HTR-8/SVneo (cell line): ENCODE results near the gene MSI2.
"Not testable (repeated sequence)": the region's sequence is repeated elsewhere in the genome, so short reads cannot be mapped to it uniquely, and the experiment has no call there.

Source experiments
- DNase-seq: peaks from one replicate; pipeline ENCODE4 v3.0.0; 2011; ENCODE audit warnings: low spot score, mixed read lengths; ENCODE audit not compliant: insufficient read length
- FAIRE-seq: peaks from 2 replicates; lab custom pipeline; 2011; peaks lifted over from hg19 to GRCh38; lab: Jason Lieb, UNC

The MSI2 gene

DNA sequence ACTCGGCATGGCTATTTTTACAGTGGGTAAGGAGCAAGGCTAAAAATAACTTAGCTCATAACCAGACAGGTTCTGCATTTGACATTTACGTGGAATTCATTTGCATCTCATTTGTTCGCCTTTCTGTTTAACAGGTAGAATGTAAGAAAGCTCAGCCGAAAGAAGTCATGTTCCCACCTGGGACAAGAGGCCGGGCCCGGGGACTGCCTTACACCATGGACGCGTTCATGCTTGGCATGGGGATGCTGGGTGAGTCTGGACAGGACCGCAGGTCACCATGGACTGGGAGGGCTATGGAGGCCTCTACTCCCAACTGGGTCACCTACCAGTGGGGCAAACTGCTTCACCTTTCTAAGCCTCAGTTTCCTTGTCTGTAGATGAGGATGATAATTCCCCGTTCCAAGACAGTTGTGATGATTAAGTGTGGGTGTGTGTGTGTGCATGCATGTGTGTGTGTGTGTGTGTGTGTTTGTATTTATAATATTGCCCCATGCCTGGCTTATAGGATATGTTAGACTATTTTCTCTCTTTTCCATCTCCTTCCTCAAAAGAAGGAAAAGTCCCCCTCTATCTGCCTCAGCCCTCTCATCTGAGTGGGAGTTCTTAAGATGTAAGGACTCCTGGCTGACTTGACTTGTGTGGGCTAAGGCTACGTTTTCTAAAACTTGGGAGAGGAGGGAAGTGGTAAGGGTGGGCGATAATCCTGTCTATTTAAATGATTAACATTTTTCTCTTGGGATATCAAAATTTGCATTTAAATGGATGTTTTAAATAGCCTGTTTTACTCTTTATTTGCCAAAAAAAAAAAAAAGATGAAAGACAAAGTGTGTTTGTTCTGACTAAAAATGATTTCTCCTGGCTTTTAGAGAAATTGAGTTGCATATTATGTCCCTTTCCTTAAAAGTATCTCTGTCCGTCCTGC lies 359.8 kb downstream of the MSI2 start:
- DNase-seq (no peak), FAIRE-seq (peak; percentile 68)

DNA sequence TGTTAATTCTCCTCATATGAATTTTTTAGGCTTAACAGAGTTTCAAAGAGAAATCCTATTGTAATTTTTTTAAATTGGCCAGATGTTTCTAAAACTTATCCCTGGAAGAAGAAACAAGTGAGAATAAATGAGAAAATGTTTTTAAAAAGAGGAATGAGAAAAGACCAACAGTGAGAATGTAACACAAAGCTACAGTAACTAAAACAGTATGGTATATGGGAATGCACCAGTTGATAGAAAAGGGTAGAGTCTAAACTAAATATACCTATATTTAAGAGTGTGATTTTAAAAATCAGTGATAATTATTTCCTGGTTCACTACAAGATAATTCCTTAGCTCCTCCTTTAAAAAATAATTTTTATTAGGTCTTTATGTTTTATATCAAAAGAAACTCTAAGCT lies 360.9 kb downstream of the MSI2 start:
- DNase-seq (no peak), FAIRE-seq (no peak)

DNA sequence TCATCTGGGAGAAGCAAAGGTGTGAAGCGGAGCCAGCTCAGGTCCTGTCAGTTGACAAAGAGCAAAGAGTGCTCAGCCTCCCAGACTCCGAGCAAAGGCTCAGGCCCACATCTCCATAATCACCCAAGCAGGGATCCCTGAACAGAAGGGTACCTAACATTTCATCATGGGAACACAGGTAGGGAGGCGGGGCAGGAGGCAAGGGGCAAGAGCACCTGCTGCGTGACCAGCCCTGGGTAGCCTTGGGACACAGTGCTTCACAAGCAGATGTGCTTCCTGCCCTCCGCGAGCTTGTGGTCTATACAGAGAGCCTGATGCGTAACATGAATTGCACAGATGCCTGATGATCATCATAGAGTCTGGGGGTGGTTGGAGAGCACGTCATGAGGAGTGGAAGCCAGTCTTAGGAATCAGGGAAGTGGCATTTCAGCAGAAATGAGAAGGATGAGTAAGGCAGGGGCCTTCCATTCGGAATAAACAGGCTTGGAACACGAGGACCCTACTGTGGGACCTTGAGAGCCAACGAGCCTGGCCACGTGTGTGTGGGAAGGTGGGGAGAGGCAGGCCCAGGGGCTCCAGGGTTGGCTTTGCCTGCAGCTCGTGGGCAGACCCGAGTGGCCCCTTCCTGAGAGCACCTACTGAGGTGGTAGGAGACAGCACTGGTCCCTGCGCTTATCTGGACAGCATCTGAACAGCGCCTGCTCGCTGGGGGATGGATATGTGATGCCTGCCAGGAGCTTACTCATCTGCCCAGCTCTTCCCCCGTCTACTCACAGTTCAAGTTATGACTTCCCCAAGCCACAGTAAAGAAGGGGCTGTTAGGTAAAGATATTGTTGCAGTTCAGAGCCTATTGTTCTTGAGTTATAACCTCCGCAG lies 363.0 kb downstream of the MSI2 start:
- peak; percentile 60 for DNase-seq
- peak; percentile 87 for FAIRE-seq

DNA sequence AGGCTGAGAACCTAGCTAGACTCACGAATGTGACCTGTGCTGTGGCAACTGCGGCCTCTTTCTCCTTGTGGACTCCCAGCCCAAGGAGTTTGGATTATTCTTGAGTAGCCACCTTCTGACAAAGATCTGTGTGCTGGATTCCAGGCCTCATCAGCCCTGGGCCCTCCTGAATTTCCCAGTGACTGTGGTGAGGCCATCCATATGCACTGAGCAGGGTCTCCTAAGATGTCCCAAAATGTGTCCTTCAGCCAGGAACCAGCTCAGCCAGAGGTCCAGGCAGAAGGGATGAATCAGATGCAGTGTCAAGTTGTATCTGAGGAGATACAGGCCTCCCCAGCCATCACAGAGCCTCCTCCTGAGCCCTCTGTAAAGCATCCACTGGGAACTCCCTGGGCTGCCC lies 364.3 kb downstream of the MSI2 start:
- DNase-seq (no peak), FAIRE-seq (no peak)

DNA sequence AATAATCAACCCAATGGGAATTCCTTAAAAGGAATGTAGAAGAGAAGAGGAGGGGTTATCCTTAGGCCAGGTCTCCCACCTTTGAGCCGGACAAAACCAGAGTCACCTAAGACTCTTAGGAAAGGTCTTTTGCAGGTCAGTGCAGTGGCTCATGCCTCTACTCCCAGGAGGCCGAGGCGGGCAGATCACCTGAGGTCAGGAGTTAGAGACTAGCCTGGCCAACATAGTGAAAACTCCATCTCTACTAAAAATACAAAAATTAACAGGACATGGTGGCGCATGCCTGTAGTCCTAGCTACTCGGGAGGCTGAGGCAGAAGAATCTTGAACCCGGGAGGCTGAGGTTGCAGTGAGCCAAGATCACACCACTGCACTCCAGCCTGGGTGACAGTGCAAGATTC lies 365.5 kb downstream of the MSI2 start:
- DNase-seq, FAIRE-seq: not testable (repeated sequence)

DNA sequence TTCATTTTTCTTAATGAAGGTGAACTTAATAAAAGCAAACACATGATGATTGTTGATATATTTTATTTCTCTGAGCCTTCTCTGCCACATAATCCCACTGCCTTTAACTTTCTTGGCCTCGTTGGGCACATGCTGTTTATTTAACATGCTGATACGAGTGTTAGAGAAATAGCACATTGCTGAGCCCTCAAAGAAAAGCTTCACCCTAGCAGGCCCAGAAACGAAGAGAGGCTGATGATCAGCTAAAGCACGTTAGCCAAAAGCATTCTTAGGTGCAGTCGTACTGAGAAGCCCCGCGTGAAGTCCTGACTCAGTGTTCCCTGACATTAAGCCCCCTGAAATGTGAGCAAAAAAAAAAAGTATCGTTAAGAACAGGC lies 366.0 kb downstream of the MSI2 start:
- FAIRE-seq: no peak
- DNase-seq: no peak

DNA sequence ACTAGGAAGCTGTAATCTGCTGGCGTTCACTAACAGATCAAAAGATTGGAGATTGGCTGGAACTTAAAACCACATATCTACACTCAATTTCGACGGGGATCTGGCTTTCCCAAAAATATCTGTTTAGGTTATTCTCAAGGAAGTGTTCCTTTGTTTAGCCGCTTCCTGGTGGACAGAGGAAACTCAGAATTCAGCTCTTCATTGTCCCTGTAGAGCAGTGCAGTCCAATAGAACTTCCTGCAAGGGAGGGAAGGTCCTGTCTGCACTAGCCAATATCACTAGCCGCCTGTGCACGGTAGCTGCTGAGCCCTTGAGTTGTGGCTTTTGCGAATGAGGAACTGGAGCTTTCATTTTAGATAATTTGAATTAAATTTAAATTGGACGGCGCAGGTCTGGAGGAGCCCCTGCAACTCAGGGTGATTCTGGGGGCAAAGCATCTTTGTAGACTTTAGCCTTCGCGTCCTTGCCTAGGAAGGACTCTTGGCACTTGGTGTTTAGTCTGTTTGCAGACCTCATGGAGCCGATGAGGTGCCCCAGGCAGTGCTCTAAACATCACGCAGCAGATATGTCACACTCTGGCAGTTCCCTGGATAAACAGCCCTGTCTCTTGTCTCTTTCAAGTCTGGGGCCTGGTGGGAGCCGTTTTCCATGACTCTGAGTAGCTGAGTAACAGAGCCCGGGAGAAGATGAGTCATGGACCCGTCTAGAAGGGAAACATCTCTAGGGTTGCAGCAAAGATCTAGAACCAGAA lies 366.5 kb downstream of the MSI2 start:
- DNase-seq (peak; percentile 75), FAIRE-seq (peak; percentile 59)

DNA sequence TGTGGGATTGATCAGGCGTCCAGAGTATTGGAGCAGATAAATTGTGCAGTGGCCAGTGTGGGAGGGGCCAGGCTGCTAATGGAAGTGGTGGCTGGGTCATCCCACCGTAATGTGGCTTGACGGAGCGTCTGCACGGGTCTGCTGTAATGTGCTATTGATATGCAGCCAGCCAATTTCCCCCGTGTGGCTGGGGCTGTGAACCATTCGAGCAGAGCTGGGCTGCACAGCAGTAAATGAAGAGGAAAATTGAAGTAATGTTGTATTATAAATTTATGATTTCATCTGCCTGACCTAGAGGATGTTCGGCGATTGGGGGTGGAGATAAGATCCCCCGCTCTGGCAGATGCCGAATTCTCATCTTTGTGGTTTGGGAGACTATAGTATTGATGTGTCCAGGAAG lies 367.3 kb downstream of the MSI2 start:
- FAIRE-seq: peak; percentile 20
- no peak for DNase-seq

DNA sequence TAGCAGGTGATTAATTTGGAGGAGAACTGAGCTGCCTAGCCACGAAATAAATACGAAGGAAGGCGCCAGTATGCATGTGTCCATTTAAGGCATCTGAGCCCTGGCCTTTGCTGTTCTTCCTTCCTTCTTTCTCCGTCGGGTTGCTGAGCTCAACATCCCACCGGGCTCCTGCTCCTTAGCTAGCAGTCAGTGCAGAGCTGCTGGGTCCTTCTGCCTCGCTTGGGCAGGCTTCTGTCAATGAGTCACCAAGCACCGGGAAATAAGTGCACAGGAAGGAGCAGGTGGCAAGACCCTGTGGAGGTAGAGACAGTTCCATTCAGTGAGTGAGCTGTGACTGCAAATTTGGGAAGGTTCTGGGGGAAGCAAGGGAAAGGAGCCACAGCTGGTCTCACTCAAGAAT lies 368.1 kb downstream of the MSI2 start:
- DNase-seq: no peak
- no peak for FAIRE-seq

DNA sequence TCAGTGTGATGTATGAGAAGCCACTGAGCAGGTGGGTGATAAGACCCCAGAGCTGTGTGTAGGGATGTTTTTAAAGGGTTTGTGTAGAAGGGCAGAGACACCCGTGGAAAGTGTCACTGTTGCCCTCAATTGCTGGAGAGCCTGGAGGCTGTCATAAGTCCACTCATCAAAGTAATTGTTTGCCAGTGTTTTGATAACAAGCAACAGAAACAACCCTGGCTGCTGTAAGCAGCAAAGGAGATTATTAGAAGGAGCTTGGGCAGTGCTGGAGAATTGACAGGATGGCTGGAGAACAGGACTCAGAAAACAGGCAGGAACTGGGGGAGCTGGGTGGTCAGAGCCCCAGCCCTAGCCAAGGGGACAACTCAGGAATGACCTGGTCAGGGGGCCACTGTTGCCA lies 369.2 kb downstream of the MSI2 start:
- FAIRE-seq (no peak), DNase-seq (no peak)

DNA sequence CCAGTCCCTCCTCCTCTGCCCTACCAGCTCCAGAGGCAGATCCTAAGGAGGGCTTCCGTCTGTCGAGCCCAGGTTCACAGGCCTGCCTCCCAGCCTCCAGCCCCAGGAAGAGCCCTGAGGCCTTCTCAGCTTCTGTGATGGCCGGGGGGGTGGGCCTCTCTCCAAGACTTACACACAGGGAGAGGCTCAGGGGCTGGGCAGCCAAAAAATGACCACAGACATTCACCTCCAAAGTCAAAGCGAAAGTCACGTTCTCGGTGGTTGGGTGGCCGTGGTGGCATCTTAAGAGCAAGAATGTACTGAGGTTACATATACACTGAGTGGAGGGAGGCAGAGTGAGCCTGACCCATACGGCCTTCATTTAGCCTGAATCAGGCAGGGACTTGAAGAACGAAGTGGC lies 369.6 kb downstream of the MSI2 start:
- FAIRE-seq (no peak), DNase-seq (no peak)

DNA sequence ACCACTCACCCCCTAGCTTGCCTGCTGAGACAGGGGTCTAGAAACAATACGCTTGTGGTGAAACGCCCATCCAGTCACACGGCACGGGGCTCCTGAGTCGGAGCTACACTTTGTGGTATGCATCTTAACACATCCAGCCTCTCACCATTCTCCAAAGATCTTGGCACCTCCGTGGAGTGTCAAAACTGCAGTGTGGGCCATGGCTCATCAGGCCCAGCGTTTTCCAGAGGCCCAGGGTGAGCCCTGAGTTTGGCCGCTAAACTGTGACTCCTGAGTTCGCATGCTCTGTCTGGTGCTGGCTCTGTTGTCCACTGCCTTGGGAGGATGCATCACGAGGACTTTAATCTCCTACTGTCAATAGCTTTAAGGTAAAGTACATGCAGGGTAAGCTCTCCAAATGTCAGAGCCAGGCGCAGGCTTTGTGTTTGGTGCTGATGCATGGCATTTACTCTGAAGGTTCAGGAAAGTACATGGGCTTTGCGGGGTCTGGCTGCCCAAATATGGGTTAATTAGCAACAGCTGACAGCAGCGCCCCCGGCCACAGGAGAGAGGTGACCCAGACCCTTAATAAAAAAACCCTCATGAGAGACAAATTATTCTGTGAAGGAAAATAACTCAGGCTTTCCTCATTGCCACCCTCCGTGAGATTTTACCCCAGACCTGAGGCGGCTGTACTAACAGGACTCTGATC lies 370.3 kb downstream of the MSI2 start:
- FAIRE-seq: no peak

DNA sequence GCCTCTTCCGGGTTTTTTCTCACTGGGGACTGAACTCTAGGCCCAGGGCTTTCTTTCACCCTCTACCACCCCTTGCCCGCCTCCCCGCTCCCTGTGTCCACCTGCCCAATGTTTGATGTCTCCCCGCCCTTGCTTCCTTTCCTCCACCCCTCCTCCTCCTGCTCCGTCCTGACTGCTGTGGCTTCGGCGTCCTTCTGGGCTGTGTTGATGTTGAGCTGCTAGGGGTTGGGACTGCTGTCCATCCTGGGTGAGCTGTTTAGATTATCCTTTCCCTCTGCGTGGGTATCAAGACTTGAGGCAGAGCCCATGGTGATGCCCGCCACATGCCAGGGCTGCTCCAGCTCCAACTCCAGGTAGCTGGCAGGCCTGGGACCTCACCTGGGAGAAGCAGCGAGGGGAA lies 371.3 kb downstream of the MSI2 start:
- DNase-seq (no peak), FAIRE-seq (no peak)

More for the DNA sequence above, 370.3 kb downstream of the MSI2 start:
- DNase-seq: no peak

DNA sequence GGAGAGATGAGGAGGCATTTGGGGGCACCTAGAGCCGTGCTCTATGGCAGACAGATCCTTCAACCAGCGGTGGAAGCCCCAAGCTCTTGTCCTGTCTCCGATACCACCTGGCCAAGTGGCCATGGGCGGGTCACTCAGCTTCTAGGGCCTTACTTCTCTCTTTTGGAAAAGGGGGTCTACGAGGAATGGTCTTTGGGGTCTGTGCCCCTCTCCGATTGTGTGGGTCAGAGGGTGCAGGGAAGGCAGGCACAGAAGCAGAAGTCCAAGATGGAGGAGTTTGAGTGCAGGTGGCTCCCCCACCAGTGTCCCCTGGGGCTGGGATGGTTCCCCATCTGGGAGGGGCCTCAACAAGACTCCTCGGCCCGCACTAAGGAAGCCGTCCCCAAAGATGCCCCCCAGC lies 372.1 kb downstream of the MSI2 start:
- DNase-seq (no peak), FAIRE-seq (peak; percentile 4)

DNA sequence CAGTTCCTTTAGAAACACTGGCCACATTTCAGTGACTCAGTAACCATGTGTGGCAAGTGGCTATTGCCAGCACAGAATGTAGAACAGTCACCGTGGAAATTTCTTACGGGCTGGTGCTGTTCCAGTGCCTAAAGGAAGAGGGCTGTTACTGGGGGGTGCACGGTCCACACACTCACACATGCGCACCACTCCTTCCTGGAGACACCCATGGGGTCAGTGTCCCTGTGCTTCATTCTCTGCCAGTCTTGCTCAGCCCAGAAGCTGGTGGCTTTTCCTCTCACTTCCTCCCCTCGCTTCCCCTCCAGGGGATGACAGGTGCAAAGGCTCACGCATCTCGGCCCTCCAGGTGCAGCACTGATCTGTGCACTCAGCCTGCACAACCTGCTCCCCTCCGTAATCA lies 373.1 kb downstream of the MSI2 start:
- peak; percentile 49 for FAIRE-seq

DNA sequence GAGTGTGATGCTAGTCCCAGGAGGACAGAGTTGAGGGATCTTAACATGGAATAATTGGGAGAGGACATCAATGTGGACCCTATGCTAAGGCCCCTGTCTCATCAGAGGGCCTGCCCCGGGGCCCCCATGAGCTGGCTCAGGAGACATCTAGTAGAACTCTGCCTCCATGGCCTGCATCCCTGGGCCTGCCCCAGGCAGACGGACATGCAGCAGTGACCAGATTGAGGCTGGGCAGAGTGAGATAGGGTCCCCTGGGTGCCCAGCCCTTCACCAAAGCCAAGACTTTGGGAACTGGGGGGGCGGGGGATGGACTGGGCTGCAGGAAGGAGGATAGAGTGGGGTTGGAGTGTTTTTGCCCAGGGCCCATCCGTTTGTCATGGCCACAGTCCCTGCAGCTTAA lies 373.6 kb downstream of the MSI2 start:
- no peak for DNase-seq
- no peak for FAIRE-seq

More for the DNA sequence above, 373.1 kb downstream of the MSI2 start:
- no peak for DNase-seq

DNA sequence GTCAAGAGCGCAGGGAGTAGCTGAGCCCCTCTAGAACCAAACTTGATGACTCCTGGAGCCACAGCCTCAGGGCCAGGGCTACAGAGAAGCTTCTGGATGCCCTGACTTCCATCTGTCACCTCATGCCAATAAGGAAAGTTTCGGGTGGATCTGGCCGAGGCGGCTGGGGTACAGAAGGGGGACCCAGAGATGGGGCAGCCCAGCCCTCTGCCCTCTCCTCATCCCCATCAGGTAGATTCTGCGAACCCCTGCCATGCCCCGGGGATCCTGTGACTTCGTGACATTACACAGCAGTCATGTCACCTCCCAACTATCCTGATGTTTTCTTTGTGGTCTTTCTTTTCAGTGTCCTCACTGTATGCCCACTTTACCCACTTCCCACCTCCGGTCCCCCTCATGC lies 374.4 kb downstream of the MSI2 start:
- no peak for DNase-seq
- FAIRE-seq: no peak

DNA sequence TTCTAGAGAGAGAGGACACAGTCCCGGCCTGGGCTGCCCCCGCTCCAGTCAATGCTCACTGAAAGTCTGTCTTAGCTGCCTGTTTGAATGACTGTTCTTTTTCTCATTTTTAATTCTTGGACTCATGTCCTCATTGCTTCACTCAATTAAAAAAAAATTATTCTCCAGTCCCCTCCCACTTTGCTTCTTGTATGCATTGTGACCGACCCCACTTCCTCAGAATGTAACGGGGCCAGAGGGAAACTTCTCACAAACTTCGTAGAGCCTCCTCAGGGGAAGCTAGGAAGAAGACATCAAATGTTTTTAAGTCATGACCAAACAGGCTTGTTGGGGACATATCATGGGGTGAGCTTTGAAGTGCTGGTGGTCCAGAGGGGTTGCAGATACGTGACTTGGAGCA lies 375.5 kb downstream of the MSI2 start:
- FAIRE-seq: no peak
- DNase-seq: no peak

DNA sequence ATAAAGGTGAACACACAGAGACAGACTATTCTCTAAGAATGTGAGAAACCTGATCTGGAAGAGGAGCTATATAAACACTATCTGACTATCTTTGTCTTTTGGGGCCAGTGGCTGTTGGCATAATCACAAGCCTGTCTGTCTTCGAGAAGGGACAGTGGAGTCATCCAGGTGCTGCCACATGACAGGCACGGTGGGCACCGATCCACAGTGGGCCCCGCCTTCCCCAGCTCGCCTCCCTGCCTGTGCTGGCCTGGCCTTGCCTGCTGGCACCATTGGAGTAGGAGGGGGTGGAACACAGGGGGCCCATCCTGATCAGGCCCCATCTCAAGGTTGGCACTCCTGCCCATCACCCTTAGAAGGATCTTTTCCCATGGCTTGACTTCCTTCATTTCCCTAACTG lies 376.0 kb downstream of the MSI2 start:
- peak; percentile 79 for FAIRE-seq
- no peak for DNase-seq

DNA sequence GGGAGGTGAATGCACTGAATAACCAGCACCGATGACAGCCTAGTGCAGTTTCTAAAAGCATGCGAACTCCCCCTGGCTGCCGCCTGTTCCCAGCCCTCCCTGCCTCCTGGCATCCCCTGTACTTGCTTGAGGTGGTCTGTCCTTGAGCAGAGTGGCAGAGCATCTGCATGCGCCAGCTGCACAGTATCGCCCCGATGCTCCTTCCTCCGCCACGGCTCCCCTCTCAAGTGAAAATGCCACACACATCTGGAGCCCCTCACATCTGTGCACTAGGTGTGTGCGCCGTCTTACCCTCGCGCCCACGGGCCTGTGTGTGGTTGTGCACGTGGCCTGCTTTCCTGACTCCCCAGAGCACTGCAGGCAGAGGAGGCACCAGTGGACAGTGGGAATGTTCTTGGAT lies 376.9 kb downstream of the MSI2 start:
- DNase-seq (no peak), FAIRE-seq (no peak)
